IMR-90 (cell line): ENCODE data around the gene C6orf89.

Experiments used
- BHLHE40 ChIP-seq: fragments of 150-350 bp; IDR thresholded peaks from 2 replicates; pipeline ENCODE4 v1.6.1; 2016; ENCODE audit warnings: mild to moderate bottlenecking, low read depth, low read length
- CTCF ChIP-seq: conservative IDR thresholded peaks from 2 replicates; pipeline ENCODE4 v1.5.1; 2012; ENCODE audit warnings: mild to moderate bottlenecking, low read depth, low read length, improper control_type of control experiment
- FOS ChIP-seq: fragments of 150-350 bp; IDR thresholded peaks from 2 replicates; pipeline ENCODE4 v1.6.1; 2016; ENCODE audit warnings: low read depth, low read length
- POLR2A ChIP-seq: IDR thresholded peaks from 2 replicates; pipeline ENCODE4 v1.6.1; 2012; ENCODE audit warnings: mild to moderate bottlenecking, low read depth, low read length
- SMC3 ChIP-seq: fragments of 150-350 bp; IDR thresholded peaks from 2 replicates; pipeline ENCODE4 v1.6.1; 2016; ENCODE audit warnings: low read depth, mild to moderate bottlenecking, antibody characterized with exemption, low read length, moderate library complexity

GRCh38 chr6:36920546-36920945, 34.8 kb downstream of the C6orf89 start:
- TF ChIP-seq CTCF (no peak), POLR2A (no peak), SMC3 (no peak), FOS (no peak), BHLHE40 (no peak)
